DND-41 (cell line): Measurements from ENCODE around the gene TXN.
A peak's percentile ranks its signal among the peaks of the same experiment; 100 is the strongest.

Experiments used
- ATAC-seq: fragments of 200-7000 bp; cut with Tn5 transposase; 3 replicates; pipeline ENCODE4 v1.9.1; 2021; ENCODE audit warnings: low read depth; ENCODE audit not compliant: insufficient read depth
- DNase-seq: peaks from one replicate; pipeline ENCODE4 v3.0.0-alpha.2; 2020
- H2AFZ ChIP-seq: 2 replicates; pipeline ENCODE4 v1.6.0; 2012; ENCODE audit warnings: low read depth, low read length
- H3K27ac ChIP-seq: 2 replicates; pipeline ENCODE4 v1.5.1; 2012; ENCODE audit warnings: low read length, inconsistent platforms
- H3K27me3 ChIP-seq: fragments of 200-600 bp; sonication (generic); 2 replicates; pipeline ENCODE4 v1.6.0; 2012; ENCODE audit warnings: low read length, mild to moderate bottlenecking, inconsistent platforms; ENCODE audit not compliant: insufficient read depth, poor library complexity
- H3K36me3 ChIP-seq: 2 replicates; pipeline ENCODE4 v1.5.1; 2012; ENCODE audit warnings: low read length, inconsistent platforms; ENCODE audit not compliant: insufficient read depth
- H3K4me1 ChIP-seq: 2 replicates; pipeline ENCODE4 v1.5.1; 2012; ENCODE audit warnings: mild to moderate bottlenecking, low read length; ENCODE audit not compliant: insufficient read depth
- H3K4me2 ChIP-seq: 2 replicates; pipeline ENCODE4 v1.6.0; 2012; ENCODE audit warnings: mild to moderate bottlenecking, moderate library complexity, low read length, inconsistent platforms; ENCODE audit not compliant: insufficient read depth
- H3K4me3 ChIP-seq, 2 experiments: fragments of 200-600 bp in 1 of 2; shearing (Covaris generic) in 1 of 2; 2 replicates each; pipeline ENCODE4 v1.5.1; 2012 to 2016; ENCODE audit warnings: inconsistent platforms in 2 of 2, low read length in 2 of 2, mild to moderate bottlenecking in 2 of 2, low read depth in 1 of 2, moderate library complexity in 1 of 2
- H3K79me2 ChIP-seq: 2 replicates; pipeline ENCODE4 v1.6.0; 2012; ENCODE audit warnings: low read length, inconsistent platforms; ENCODE audit not compliant: insufficient read depth
- H3K9ac ChIP-seq: 2 replicates; pipeline ENCODE4 v1.6.0; 2012; ENCODE audit warnings: low read depth, mild to moderate bottlenecking, inconsistent platforms, low read length, moderate library complexity
- H3K9me3 ChIP-seq: 2 replicates; pipeline ENCODE4 v1.5.1; 2012; ENCODE audit warnings: low read length, moderate library complexity, mild to moderate bottlenecking, inconsistent platforms; ENCODE audit not compliant: insufficient read depth, severe bottlenecking
- H4K20me1 ChIP-seq: 2 replicates; pipeline ENCODE4 v1.6.0; 2012; ENCODE audit warnings: low read length; ENCODE audit not compliant: insufficient read depth
- EZH2 ChIP-seq: IDR thresholded peaks from 3 replicates; pipeline ENCODE4 v1.6.1; 2012; ENCODE audit warnings: borderline replicate concordance, low read depth, mild to moderate bottlenecking, moderate library complexity, low read length, inconsistent platforms; ENCODE audit not compliant: severe bottlenecking
- TF ChIP-seq, protein P1 (sequence below): IDR thresholded peaks from 2 replicates; pipeline ENCODE4 v1.5.1; 2012; ENCODE audit warnings: borderline replicate concordance, low read length, moderate library complexity, mild to moderate bottlenecking; ENCODE audit not compliant: poor library complexity, severe bottlenecking; ENCODE audit errors: extremely low read depth

TXN gene

GRCh38 chr9:110258690-110259091, 2.4 kb upstream of the TXN start:
- Histone ChIP-seq H3K9ac (no peak overlapping the region), H2AFZ (no peak overlapping the region), H3K4me3 (no peak overlapping the region), H3K36me3 (peaks cover 7% of the 10 kb centered on the region; the same call in 1 of the 2 replicates), H3K9me3 (no peaks in the 10 kb centered on the region), H3K27ac (no peak overlapping the region), H3K27me3 (no peaks in the 10 kb centered on the region), H3K4me2 (no peak overlapping the region), H3K79me2 (peaks cover 27% of the 10 kb centered on the region), H3K4me1 (peaks cover 26% of the 10 kb centered on the region), H4K20me1 (peaks cover 21% of the 10 kb centered on the region)
- no peak for TF ChIP-seq EZH2
- TF ChIP-seq, protein P1, sequence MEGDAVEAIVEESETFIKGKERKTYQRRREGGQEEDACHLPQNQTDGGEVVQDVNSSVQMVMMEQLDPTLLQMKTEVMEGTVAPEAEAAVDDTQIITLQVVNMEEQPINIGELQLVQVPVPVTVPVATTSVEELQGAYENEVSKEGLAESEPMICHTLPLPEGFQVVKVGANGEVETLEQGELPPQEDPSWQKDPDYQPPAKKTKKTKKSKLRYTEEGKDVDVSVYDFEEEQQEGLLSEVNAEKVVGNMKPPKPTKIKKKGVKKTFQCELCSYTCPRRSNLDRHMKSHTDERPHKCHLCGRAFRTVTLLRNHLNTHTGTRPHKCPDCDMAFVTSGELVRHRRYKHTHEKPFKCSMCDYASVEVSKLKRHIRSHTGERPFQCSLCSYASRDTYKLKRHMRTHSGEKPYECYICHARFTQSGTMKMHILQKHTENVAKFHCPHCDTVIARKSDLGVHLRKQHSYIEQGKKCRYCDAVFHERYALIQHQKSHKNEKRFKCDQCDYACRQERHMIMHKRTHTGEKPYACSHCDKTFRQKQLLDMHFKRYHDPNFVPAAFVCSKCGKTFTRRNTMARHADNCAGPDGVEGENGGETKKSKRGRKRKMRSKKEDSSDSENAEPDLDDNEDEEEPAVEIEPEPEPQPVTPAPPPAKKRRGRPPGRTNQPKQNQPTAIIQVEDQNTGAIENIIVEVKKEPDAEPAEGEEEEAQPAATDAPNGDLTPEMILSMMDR, result no peak
- ATAC-seq (no peak), DNase-seq (no peak)

- Histone ChIP-seq H3K27ac (no peak overlapping the region), H3K36me3 (peaks cover 7% of the 10 kb centered on the region; the same call in 1 of the 2 replicates), H3K27me3 (no peaks in the 10 kb centered on the region), H3K79me2 (peaks cover 35% of the 10 kb centered on the region), H4K20me1 (peaks cover 28% of the 10 kb centered on the region), H3K4me1 (peaks cover 33% of the 10 kb centered on the region), H3K4me2 (no peak overlapping the region), H3K9ac (no peak overlapping the region), H3K4me3 (no peak overlapping the region), H3K9me3 (no peaks in the 10 kb centered on the region), H2AFZ (no peak overlapping the region)
- ATAC-seq (no peak), DNase-seq (no peak)
- TF ChIP-seq EZH2, result no peak
- TF ChIP-seq, protein P1, result no peak
Observed at GRCh38 chr9:110257956-110258355, 1.6 kb upstream of the TXN start.

GRCh38 chr9:110257097-110257841, 962 bp upstream of the TXN start:
- Histone ChIP-seq H3K9me3 (no peaks in the 10 kb centered on the region), H3K27me3 (no peaks in the 10 kb centered on the region), H3K4me3 (peak overlapping the region; percentile 86 to 98; a peak in 3 of 4 replicates), H3K36me3 (peaks cover 7% of the 10 kb centered on the region; the same call in 1 of the 2 replicates), H3K79me2 (peaks cover 42% of the 10 kb centered on the region), H3K4me1 (peaks cover 40% of the 10 kb centered on the region), H4K20me1 (peaks cover 32% of the 10 kb centered on the region), H3K4me2 (peak overlapping the region; percentile 80), H3K9ac (peak overlapping the region; percentile 93), H2AFZ (peak overlapping the region; percentile 77), H3K27ac (peak overlapping the region; percentile 88)
- DNase-seq (peak; percentile 12), ATAC-seq (no peak)
- TF ChIP-seq, protein P1, result no peak
- no peak for TF ChIP-seq EZH2
